ENCODE measurements around the gene TMEM132D. TPM values are rescaled to one million over a fixed set of nuclear protein-coding genes. Genes with fewer than 3 reads are reported as not detected.

The TMEM132D gene
- total and polyA plus RNA-seq, 2 experiments from 2014 or later = not detected

DNA sequence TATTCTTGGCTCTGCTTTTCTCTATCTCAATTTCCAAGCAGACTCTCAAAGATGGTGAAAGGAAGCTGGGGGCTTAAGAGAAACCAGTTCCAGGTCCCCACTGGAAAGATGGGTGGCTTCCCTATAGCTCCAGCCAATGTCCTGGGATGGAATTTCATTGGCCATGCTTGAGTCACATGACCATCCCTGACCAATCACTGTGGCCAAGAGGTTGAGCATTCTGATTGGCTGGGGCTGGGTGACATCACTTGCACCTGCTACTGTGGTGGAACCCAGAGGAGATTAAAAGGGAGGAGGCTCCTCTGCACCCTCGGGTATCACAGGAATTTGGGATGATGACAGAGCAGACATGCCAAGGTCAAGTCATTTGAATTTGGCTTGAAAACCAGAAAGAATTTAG, 436.5 kb downstream of the TMEM132D start:
- H3K79me2 ChIP-seq (ENCODE audit: insufficient read depth) = no peaks in the 10 kb centered on the region
- no peak overlapping the region for H3K4me2 ChIP-seq (ENCODE audit: unreplicated experiment)
- WGBS, 2 experiments (ENCODE audit: low coverage in 1 of 2, low lambda C conversion rate in 2 of 2, missing lambda C conversion rate in 2 of 2) = 0% methylated on average over 1 of the region's 1 CpG
- in situ Hi-C loops (cut with MboI) = no loop called here
- H2AFZ ChIP-seq = no peak overlapping the region
- no peak overlapping the region for H3K4me3 ChIP-seq
- no peak overlapping the region for H3K27ac ChIP-seq
- no peak overlapping the region for H3K9ac ChIP-seq
- no peaks in the 10 kb centered on the region for H3F3A ChIP-seq (ENCODE audit: insufficient read depth)
- no peaks in the 10 kb centered on the region for H3K9me3 ChIP-seq (ENCODE audit: low read depth)
- DNase-seq = no peak
- H3K36me3 ChIP-seq (ENCODE audit: low read depth) = no peaks in the 10 kb centered on the region
- no peaks in the 10 kb centered on the region for H3K9me2 ChIP-seq (ENCODE audit: insufficient read depth)
- no peaks in the 10 kb centered on the region for H3K4me1 ChIP-seq (ENCODE audit: insufficient read depth)
- H4K20me1 ChIP-seq (ENCODE audit: insufficient read depth) = no peaks in the 10 kb centered on the region
- no peaks in the 10 kb centered on the region for H3K27me3 ChIP-seq (replicated peaks; ENCODE audit: insufficient read depth)
- TF ChIP-seq EZH2 (IDR thresholded peaks at IDR 0.05; ENCODE audit: insufficient read depth, poor library complexity, severe bottlenecking) (no peak), EZH2phosphoT487 (IDR thresholded peaks at IDR 0.05; ENCODE audit: insufficient read depth, low read depth) (no peak)

DNA sequence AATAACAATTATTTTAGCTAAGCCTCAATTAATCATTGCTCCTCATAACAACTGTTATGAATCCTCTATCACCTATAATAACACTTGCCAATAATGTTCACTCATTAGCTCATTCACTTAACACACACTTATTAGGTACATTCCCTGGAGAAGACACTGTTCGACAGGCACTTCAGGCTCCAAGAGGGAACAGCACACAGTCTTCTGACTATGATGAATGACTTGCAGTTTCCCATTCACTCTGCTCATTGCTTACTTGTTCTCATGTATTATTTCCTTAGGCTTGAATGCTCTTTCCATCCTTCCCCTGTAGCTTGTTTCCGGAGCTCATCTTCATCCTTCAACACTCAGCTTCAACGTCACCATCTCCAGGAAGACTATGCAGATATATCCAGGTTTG, 437.3 kb downstream of the TMEM132D start:
- Histone ChIP-seq H2AFZ (no peak overlapping the region), H3K9me3 (ENCODE audit: low read depth) (no peaks in the 10 kb centered on the region), H4K20me1 (ENCODE audit: insufficient read depth) (no peaks in the 10 kb centered on the region), H3K4me1 (ENCODE audit: insufficient read depth) (no peaks in the 10 kb centered on the region), H3F3A (ENCODE audit: insufficient read depth) (no peaks in the 10 kb centered on the region), H3K4me2 (ENCODE audit: unreplicated experiment) (no peak overlapping the region), H3K36me3 (ENCODE audit: low read depth) (no peaks in the 10 kb centered on the region), H3K27me3 (replicated peaks; ENCODE audit: insufficient read depth) (no peaks in the 10 kb centered on the region), H3K4me3 (no peak overlapping the region), H3K9me2 (ENCODE audit: insufficient read depth) (no peaks in the 10 kb centered on the region), H3K27ac (no peak overlapping the region), H3K79me2 (ENCODE audit: insufficient read depth) (no peaks in the 10 kb centered on the region), H3K9ac (no peak overlapping the region)
- DNase-seq = no peak
- no peak for TF ChIP-seq EZH2 (IDR thresholded peaks at IDR 0.05; ENCODE audit: insufficient read depth, poor library complexity, severe bottlenecking)
- TF ChIP-seq EZH2phosphoT487 (IDR thresholded peaks at IDR 0.05; ENCODE audit: insufficient read depth, low read depth) = no peak
- WGBS, 2 experiments (ENCODE audit: low coverage in 1 of 2, low lambda C conversion rate in 2 of 2, missing lambda C conversion rate in 2 of 2) = 29 to 33% methylated on average over 3 of the region's 3 CpGs
- in situ Hi-C loops (cut with MboI) = no loop called here

- H4K20me1 ChIP-seq (ENCODE audit: insufficient read depth) = no peaks in the 10 kb centered on the region
- no peaks in the 10 kb centered on the region for H3K9me2 ChIP-seq (ENCODE audit: insufficient read depth)
- no peak overlapping the region for H3K4me3 ChIP-seq
- H2AFZ ChIP-seq = no peak overlapping the region
- H3K36me3 ChIP-seq (ENCODE audit: low read depth) = no peaks in the 10 kb centered on the region
- H3K79me2 ChIP-seq (ENCODE audit: insufficient read depth) = no peaks in the 10 kb centered on the region
- no peak overlapping the region for H3K9ac ChIP-seq
- 21 to 32% methylated on average over 5 of the region's 5 CpGs for WGBS, 2 experiments (ENCODE audit: low coverage in 1 of 2, low lambda C conversion rate in 2 of 2, missing lambda C conversion rate in 2 of 2)
- H3K4me2 ChIP-seq (ENCODE audit: unreplicated experiment) = no peak overlapping the region
- H3K27me3 ChIP-seq (replicated peaks; ENCODE audit: insufficient read depth) = no peaks in the 10 kb centered on the region
- H3K9me3 ChIP-seq (ENCODE audit: low read depth) = no peaks in the 10 kb centered on the region
- DNase-seq = no peak
- H3K4me1 ChIP-seq (ENCODE audit: insufficient read depth) = no peaks in the 10 kb centered on the region
- H3K27ac ChIP-seq = no peak overlapping the region
- TF ChIP-seq EZH2phosphoT487 (IDR thresholded peaks at IDR 0.05; ENCODE audit: insufficient read depth, low read depth) (no peak), EZH2 (IDR thresholded peaks at IDR 0.05; ENCODE audit: insufficient read depth, poor library complexity, severe bottlenecking) (no peak)
- in situ Hi-C loops (cut with MboI) = no loop called here
- H3F3A ChIP-seq (ENCODE audit: insufficient read depth) = no peaks in the 10 kb centered on the region
Observed at GRCh38 chr12:129459886-129460285, 443.9 kb downstream of the TMEM132D start.

- H2AFZ ChIP-seq = no peak overlapping the region
- H3K4me2 ChIP-seq (ENCODE audit: unreplicated experiment) = no peak overlapping the region
- 6 to 7% methylated on average over 6 of the region's 6 CpGs for WGBS, 2 experiments (ENCODE audit: low coverage in 1 of 2, low lambda C conversion rate in 2 of 2, missing lambda C conversion rate in 2 of 2)
- H3K9me2 ChIP-seq (ENCODE audit: insufficient read depth) = no peaks in the 10 kb centered on the region
- no peak for TF ChIP-seq EZH2 (IDR thresholded peaks at IDR 0.05; ENCODE audit: insufficient read depth, poor library complexity, severe bottlenecking)
- no peak for TF ChIP-seq EZH2phosphoT487 (IDR thresholded peaks at IDR 0.05; ENCODE audit: insufficient read depth, low read depth)
- H3K4me3 ChIP-seq = no peak overlapping the region
- no peaks in the 10 kb centered on the region for H3K4me1 ChIP-seq (ENCODE audit: insufficient read depth)
- H3K27ac ChIP-seq = no peak overlapping the region
- H3K79me2 ChIP-seq (ENCODE audit: insufficient read depth) = no peaks in the 10 kb centered on the region
- H3K9me3 ChIP-seq (ENCODE audit: low read depth) = no peaks in the 10 kb centered on the region
- no peak for DNase-seq
- in situ Hi-C loops (cut with MboI) = no loop called here
- H3K36me3 ChIP-seq (ENCODE audit: low read depth) = no peaks in the 10 kb centered on the region
- H4K20me1 ChIP-seq (ENCODE audit: insufficient read depth) = no peaks in the 10 kb centered on the region
- H3F3A ChIP-seq (ENCODE audit: insufficient read depth) = no peaks in the 10 kb centered on the region
- H3K27me3 ChIP-seq (replicated peaks; ENCODE audit: insufficient read depth) = no peaks in the 10 kb centered on the region
- no peak overlapping the region for H3K9ac ChIP-seq
Observed at GRCh38 chr12:129446696-129447095, 457.1 kb downstream of the TMEM132D start.

- Histone ChIP-seq H2AFZ (no peak overlapping the region), H3K4me1 (ENCODE audit: insufficient read depth) (no peaks in the 10 kb centered on the region), H3K79me2 (ENCODE audit: insufficient read depth) (no peaks in the 10 kb centered on the region), H3K4me2 (ENCODE audit: unreplicated experiment) (no peak overlapping the region), H3K27ac (no peak overlapping the region), H3K9ac (no peak overlapping the region), H4K20me1 (ENCODE audit: insufficient read depth) (no peaks in the 10 kb centered on the region), H3K9me2 (ENCODE audit: insufficient read depth) (no peaks in the 10 kb centered on the region), H3K36me3 (ENCODE audit: low read depth) (no peaks in the 10 kb centered on the region), H3K27me3 (replicated peaks; ENCODE audit: insufficient read depth) (no peaks in the 10 kb centered on the region), H3K4me3 (no peak overlapping the region), H3F3A (ENCODE audit: insufficient read depth) (no peaks in the 10 kb centered on the region), H3K9me3 (ENCODE audit: low read depth) (no peaks in the 10 kb centered on the region)
- WGBS, 2 experiments (ENCODE audit: low coverage in 1 of 2, low lambda C conversion rate in 2 of 2, missing lambda C conversion rate in 2 of 2) = 30 to 43% methylated on average over 4 of the region's 4 CpGs
- in situ Hi-C loops (cut with MboI) = no loop called here
- no peak for TF ChIP-seq EZH2 (IDR thresholded peaks at IDR 0.05; ENCODE audit: insufficient read depth, poor library complexity, severe bottlenecking)
- no peak for TF ChIP-seq EZH2phosphoT487 (IDR thresholded peaks at IDR 0.05; ENCODE audit: insufficient read depth, low read depth)
- no peak for DNase-seq
Observed at GRCh38 chr12:129440278-129440677, 463.5 kb downstream of the TMEM132D start.

All from GM23248 (cell line).